Measurements from ENCODE around the gene ZSCAN29. TPM values are rescaled to one million over a fixed set of nuclear protein-coding genes. Genes with fewer than 3 reads are reported as not detected.
A peak's percentile ranks its signal among the peaks of the same experiment; 100 is the strongest.

The ZSCAN29 gene
- total and polyA plus RNA-seq, 2 experiments from 2014 or later, result 15.3 to 40.5 TPM

DNA sequence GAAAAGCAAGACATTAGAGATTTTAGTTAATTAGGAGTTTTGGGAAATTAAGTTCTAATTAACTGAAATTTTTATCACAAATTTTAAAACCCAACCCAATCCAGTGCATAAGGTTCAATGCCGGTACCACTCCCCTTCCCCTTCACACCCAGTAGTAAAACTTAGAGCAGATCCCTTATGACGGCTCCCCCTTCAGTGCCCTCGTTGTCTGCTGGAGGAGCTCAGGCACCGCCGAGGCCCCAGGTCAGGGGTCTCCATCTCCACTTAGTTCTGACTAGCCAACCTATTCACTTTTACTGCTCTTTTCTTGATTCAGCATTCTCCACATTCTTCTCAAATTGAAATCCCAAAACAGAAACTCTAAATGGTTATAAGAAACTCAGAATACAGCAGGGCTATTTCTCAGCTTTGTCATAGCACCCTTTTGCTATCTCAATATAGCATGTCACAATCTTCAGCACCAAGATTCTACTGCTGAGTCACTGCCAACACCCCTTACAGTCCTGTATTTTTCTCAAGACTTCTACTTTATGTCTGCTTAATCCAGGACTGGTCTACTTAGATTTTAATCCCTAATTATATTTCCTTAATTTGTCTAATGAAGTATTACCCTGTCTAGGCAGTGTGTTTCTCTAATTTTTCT lies 39.9 kb upstream of the ZSCAN29 start:
- no peaks in the 10 kb centered on the region for H3K79me2 ChIP-seq (replicated peaks; ENCODE audit: insufficient read depth)
- H3K27ac ChIP-seq (ENCODE audit: low read depth), result 0 out of 2 replicates have a peak overlapping the region, but pooled peaks have one; percentile 30
- peak overlapping the region; percentile 81 for H3K27ac Mint-ChIP-seq
- no peaks in the 10 kb centered on the region for H3K27me3 ChIP-seq (ENCODE audit: insufficient read depth)
- H3F3A ChIP-seq (replicated peaks; ENCODE audit: low read depth), result peaks cover 9% of the 10 kb centered on the region; the same call in 1 of the 2 replicates
- peaks cover 3% of the 10 kb centered on the region for H3K27me3 Mint-ChIP-seq (ENCODE audit: insufficient read depth, low read depth, poor library complexity)
- ATAC-seq (peak; percentile 61), DNase-seq (ENCODE audit: low spot score) (peak; percentile 18)
- H3K9me2 ChIP-seq (ENCODE audit: insufficient read depth), result no peaks in the 10 kb centered on the region
- H3K4me2 ChIP-seq, result no peak overlapping the region
- H2AFZ ChIP-seq, result no peak overlapping the region
- H3K4me1 Mint-ChIP-seq, result no peaks in the 10 kb centered on the region
- H3K36me3 ChIP-seq (ENCODE audit: insufficient read depth), result peaks cover 68% of the 10 kb centered on the region
- no peak overlapping the region for H3K4me3 ChIP-seq
- H3K36me3 Mint-ChIP-seq (ENCODE audit: low read depth), result peaks cover 92% of the 10 kb centered on the region
- no peaks in the 10 kb centered on the region for H3K9me3 Mint-ChIP-seq
- peaks cover 29% of the 10 kb centered on the region for H4K20me1 ChIP-seq (replicated peaks; ENCODE audit: insufficient read depth)
- H3K4me3 Mint-ChIP-seq, result no peak overlapping the region
- TF ChIP-seq STAT1 (IDR thresholded peaks at IDR 0.05; ENCODE audit: unreplicated experiment) (no peak), ZNF462 (CRISPR knock-in tag; IDR thresholded peaks at IDR 0.05) (no peak), CREB1 (CRISPR knock-in tag; IDR thresholded peaks at IDR 0.05; ENCODE audit: low read depth) (no peak)
- TF ChIP-seq, protein P1, sequence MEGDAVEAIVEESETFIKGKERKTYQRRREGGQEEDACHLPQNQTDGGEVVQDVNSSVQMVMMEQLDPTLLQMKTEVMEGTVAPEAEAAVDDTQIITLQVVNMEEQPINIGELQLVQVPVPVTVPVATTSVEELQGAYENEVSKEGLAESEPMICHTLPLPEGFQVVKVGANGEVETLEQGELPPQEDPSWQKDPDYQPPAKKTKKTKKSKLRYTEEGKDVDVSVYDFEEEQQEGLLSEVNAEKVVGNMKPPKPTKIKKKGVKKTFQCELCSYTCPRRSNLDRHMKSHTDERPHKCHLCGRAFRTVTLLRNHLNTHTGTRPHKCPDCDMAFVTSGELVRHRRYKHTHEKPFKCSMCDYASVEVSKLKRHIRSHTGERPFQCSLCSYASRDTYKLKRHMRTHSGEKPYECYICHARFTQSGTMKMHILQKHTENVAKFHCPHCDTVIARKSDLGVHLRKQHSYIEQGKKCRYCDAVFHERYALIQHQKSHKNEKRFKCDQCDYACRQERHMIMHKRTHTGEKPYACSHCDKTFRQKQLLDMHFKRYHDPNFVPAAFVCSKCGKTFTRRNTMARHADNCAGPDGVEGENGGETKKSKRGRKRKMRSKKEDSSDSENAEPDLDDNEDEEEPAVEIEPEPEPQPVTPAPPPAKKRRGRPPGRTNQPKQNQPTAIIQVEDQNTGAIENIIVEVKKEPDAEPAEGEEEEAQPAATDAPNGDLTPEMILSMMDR (conservative IDR thresholded peaks at IDR 0.05; ENCODE audit: low read depth in 2 of 2), result 0 out of 4 replicates have a peak, but pooled peaks of 1 of the 2 experiments have one; percentile 0
- no peaks in the 10 kb centered on the region for H3K4me1 ChIP-seq (ENCODE audit: insufficient read depth)

Data from GM23338 (cell line).